ENCODE measurements around the gene PRND.

GRCh38 chr20:4725263-4725550, 3.5 kb downstream of the PRND start:
- TF ChIP-seq EZH2 (IDR thresholded peaks at IDR 0.05; ENCODE audit: low read depth, unreplicated experiment) (no peak), CTCF (conservative IDR thresholded peaks at IDR 0.05; ENCODE audit: low read depth in 2 of 2) (no peak)
